Cerebellar cortex (tissue), 1 donor: ENCODE measurements around the gene CHST11.
"Not testable (repeated sequence)": the region's sequence is repeated elsewhere in the genome, so short reads cannot be mapped to it uniquely, and the experiment has no call there.

Source experiments
- DNase-seq: peaks from one replicate; pipeline ENCODE4 v3.0.0-alpha.2; 2015; ENCODE audit warnings: low spot score

CHST11 gene

GRCh38 chr12:104740668-104741067, 283.9 kb downstream of the CHST11 start:
- no peak for DNase-seq

GRCh38 chr12:104741077-104741476, 284.3 kb downstream of the CHST11 start:
- no peak for DNase-seq

GRCh38 chr12:104741497-104742367, 285.0 kb downstream of the CHST11 start:
- no peak for DNase-seq

GRCh38 chr12:104742551-104743201, 285.9 kb downstream of the CHST11 start:
- peak; percentile 63 for DNase-seq

- no peak for DNase-seq
These were observed 286.4 kb downstream of the CHST11 start for GRCh38 chr12:104743202-104743580.

- not testable (repeated sequence) for DNase-seq
These were observed 287.2 kb downstream of the CHST11 start for GRCh38 chr12:104743753-104744548.

GRCh38 chr12:104746467-104747088, 289.8 kb downstream of the CHST11 start:
- DNase-seq = no peak

- no peak for DNase-seq
These were observed 290.6 kb downstream of the CHST11 start for GRCh38 chr12:104747330-104747729.

GRCh38 chr12:104747955-104748354, 291.2 kb downstream of the CHST11 start:
- no peak for DNase-seq

GRCh38 chr12:104748356-104748755, 291.6 kb downstream of the CHST11 start:
- no peak for DNase-seq

- no peak for DNase-seq
These were observed 292.0 kb downstream of the CHST11 start for GRCh38 chr12:104748790-104749189.

GRCh38 chr12:104749545-104749944, 292.8 kb downstream of the CHST11 start:
- no peak for DNase-seq

GRCh38 chr12:104750061-104750460, 293.3 kb downstream of the CHST11 start:
- no peak for DNase-seq

GRCh38 chr12:104751120-104751519, 294.4 kb downstream of the CHST11 start:
- no peak for DNase-seq

GRCh38 chr12:104751594-104751993, 294.8 kb downstream of the CHST11 start:
- no peak for DNase-seq

- no peak for DNase-seq
These were observed 295.3 kb downstream of the CHST11 start for GRCh38 chr12:104752016-104752415.

- no peak for DNase-seq
These were observed 296.1 kb downstream of the CHST11 start for GRCh38 chr12:104752881-104753280.

- DNase-seq = no peak
These were observed 300.2 kb downstream of the CHST11 start for GRCh38 chr12:104756901-104757300.

GRCh38 chr12:104758771-104759170, 302.0 kb downstream of the CHST11 start:
- no peak for DNase-seq

- no peak for DNase-seq
These were observed 304.3 kb downstream of the CHST11 start for GRCh38 chr12:104761091-104761490.

- DNase-seq = no peak
These were observed 304.9 kb downstream of the CHST11 start for GRCh38 chr12:104761611-104762010.

GRCh38 chr12:104763168-104763805, 306.5 kb downstream of the CHST11 start:
- no peak for DNase-seq
